Articular chondrocyte of knee joint (primary cell): ENCODE measurements around the gene TRAP1. TPM values are rescaled to one million over a fixed set of nuclear protein-coding genes. Genes with fewer than 3 reads are reported as not detected.

Experiments used
- total RNA-seq: library from RNA; depleted of rRNA; stranded (reverse); fragments of >200 nt; gene quantifications from 2 replicates; pipeline ENCODE4 v1.2.3, GENCODE V29; 2012

Gene TRAP1
- total RNA-seq, result 44.1 and 51.0 TPM in 2 replicates

GRCh38 chr16:3717235-3718018 is at the start of gene TRAP1:
TSS of gene TRAP1 (minus strand) at chr16:3717524. CDS start at chr16:3717508, 16 bp downstream.

GRCh38 chr16:3654249-3654991 is 62.9 kb downstream of the TRAP1 start, which contains the start of gene DNASE1:
TSS of gene DNASE1 (plus strand) at chr16:3654691. CDS start at chr16:3655374, 683 bp downstream.

GRCh38 chr16:3611146-3611975 is 106.0 kb downstream of the TRAP1 start, which contains the start of gene SLX4:
TSS of gene SLX4 (minus strand) at chr16:3611606. CDS start at chr16:3608964, 2,642 bp downstream.

Other genes starting within 250 kb of the TRAP1 start
- gene C16orf90, start 222.0 kb downstream of the TRAP1 start, total RNA-seq, result not detected in 2 replicates
- 25.3 and 34.4 TPM in 2 replicates for gene CLUAP1, start 216.5 kb downstream of the TRAP1 start, total RNA-seq
- 0.11 TPM in 1 of 2 replicates, not detected in the other for gene NLRC3, start 140.1 kb downstream of the TRAP1 start, total RNA-seq
- gene SLX4, start 105.9 kb downstream of the TRAP1 start, total RNA-seq, result 5.5 and 6.1 TPM in 2 replicates
- 15.5 and 17.4 TPM in 2 replicates for gene DNASE1, start 62.8 kb downstream of the TRAP1 start, total RNA-seq
- 32.2 and 46.0 TPM in 2 replicates for gene CREBBP, start 163.2 kb upstream of the TRAP1 start, total RNA-seq